DMS53 treated with DMSO at 0.1 percent for 48 hours (cell line): Measurements from ENCODE around the gene HOXD8.

Experiments
- DNase-seq: peaks from one replicate; lab custom pipeline; 2025; ENCODE audit not compliant: unreplicated experiment; lab: John Stamatoyannopoulos, UW

Gene HOXD8

DNA sequence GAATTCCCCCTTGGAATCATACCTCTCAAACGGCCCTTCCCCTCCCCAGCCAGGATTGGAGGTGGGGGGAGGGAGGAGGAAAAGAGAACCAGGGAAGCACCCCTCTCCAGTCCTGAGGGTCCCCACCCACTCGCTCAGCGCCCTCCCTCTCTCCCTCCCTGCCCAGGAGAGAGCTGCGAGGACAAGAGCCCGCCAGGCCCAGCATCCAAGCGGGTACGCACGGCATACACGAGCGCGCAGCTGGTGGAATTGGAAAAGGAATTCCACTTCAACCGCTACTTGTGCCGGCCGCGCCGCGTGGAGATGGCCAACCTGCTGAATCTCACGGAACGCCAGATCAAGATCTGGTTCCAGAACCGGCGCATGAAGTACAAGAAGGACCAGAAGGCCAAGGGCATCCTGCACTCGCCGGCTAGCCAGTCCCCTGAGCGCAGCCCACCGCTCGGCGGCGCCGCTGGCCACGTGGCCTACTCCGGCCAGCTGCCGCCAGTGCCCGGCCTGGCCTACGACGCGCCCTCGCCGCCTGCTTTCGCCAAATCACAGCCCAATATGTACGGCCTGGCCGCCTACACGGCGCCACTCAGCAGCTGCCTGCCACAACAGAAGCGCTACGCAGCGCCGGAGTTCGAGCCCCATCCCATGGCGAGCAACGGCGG, 42.0 kb downstream of the HOXD8 start:
- no peak for DNase-seq

DNA sequence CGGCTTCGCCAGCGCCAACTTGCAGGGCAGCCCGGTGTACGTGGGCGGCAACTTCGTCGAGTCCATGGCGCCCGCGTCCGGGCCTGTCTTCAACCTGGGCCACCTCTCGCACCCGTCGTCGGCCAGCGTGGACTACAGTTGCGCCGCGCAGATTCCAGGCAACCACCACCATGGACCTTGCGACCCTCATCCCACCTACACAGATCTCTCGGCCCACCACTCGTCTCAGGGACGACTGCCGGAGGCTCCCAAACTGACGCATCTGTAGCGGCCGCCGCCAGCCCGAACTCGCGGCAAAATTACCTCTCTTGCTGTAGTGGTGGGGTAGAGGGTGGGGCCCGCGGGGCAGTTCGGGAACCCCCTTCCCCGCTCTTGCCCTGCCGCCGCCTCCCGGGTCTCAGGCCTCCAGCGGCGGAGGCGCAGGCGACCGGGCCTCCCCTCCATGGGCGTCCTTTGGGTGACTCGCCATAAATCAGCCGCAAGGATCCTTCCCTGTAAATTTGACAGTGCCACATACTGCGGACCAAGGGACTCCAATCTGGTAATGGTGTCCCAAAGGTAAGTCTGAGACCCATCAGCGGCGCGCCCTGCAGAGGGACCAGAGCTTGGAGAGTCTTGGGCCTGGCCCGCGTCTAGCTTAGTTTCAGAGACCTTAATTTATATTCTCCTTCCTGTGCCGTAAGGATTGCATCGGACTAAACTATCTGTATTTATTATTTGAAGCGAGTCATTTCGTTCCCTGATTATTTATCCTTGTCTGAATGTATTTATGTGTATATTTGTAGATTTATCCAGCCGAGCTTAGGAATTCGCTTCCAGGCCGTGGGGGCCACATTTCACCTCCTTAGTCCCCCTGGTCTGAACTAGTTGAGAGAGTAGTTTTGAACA, 42.7 kb downstream of the HOXD8 start:
- no peak for DNase-seq

DNA sequence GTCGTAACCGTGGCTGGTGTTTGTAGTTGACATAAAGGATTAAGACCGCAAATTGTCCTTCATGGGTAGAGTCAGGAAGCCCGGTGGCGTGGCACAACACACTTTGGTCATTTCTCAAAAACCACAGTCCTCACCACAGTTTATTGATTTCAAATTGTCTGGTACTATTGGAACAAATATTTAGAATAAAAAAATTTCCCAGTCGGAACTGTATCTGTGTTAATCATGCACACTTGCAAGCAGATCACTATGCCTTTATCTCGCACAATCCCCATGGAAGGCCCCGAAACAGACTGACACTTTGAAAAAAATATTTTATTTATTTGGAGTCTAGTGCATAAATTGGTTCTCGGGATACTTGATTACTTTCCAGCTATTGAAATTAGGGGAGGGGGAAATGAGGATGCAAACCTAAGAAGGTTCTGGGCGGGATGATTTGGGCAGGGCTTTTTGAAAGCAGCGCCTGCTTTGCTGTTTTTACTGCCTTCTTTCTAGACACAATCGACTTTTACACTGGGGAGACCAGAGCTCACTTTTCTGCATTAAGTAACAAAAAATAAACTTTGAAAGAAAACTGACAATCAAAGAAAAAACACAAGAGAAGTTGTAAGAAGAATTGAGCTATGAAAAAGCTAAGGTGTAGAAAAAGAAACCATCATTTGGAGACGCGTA, 43.5 kb downstream of the HOXD8 start:
- no peak for DNase-seq

DNA sequence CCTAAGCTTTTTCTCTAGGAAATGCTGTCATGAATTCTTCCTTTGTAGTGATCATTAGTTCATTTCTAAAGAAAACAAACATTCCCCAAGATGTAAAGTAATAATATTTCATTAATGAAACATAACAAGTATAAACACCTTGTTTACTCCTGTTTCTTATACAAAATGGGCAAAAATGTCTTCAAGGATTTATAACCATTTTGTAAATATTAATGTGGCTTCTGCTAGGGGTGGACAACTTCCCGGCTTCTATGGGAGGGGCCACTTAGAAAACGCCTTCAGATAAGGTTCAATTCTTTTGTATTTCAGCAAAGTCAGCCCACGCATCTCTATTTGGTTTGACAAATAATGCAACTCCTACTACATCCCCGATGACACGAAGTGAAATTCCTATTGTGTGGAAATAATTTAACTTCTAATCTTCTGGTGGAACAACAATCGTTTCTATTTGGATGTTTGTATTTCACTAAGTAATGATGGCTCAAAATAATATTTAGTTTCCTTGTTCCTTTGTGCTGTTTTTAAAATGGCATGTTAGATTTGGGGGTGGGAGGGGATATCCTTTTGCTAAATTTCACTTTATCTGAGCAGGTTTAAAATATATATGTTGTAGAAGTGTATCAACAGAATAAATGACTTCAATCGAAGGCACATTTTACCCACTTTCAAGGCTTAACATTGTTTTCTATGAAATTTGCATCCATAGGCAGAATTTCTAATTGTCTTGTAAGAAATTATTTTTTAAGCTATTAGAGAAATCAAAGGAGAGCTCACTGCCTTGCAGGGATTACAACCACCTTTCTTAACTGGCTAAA, 44.3 kb downstream of the HOXD8 start:
- DNase-seq, result no peak

DNA sequence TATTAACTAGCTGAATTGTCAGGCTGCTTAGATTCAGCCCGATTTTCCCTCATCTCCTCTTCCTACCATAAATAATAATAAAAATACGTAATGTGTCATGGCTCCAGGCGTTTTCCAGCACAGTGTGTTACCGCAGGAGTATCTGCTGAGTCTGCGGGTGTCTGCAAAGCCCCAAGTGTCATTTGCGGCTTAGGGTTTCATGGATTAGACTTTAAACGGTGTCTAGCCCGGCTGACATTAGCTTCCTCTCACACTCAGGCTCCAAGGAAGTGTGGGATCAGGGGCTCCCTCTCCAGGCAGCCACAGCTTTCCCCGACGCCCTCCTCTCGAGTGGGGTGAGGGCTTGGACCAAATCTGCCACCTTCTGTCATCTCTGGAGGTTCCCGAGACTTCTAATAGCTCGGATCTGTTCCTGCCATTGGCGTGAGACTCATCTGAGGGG, 44.9 kb downstream of the HOXD8 start:
- DNase-seq, result peak; percentile 53

DNA sequence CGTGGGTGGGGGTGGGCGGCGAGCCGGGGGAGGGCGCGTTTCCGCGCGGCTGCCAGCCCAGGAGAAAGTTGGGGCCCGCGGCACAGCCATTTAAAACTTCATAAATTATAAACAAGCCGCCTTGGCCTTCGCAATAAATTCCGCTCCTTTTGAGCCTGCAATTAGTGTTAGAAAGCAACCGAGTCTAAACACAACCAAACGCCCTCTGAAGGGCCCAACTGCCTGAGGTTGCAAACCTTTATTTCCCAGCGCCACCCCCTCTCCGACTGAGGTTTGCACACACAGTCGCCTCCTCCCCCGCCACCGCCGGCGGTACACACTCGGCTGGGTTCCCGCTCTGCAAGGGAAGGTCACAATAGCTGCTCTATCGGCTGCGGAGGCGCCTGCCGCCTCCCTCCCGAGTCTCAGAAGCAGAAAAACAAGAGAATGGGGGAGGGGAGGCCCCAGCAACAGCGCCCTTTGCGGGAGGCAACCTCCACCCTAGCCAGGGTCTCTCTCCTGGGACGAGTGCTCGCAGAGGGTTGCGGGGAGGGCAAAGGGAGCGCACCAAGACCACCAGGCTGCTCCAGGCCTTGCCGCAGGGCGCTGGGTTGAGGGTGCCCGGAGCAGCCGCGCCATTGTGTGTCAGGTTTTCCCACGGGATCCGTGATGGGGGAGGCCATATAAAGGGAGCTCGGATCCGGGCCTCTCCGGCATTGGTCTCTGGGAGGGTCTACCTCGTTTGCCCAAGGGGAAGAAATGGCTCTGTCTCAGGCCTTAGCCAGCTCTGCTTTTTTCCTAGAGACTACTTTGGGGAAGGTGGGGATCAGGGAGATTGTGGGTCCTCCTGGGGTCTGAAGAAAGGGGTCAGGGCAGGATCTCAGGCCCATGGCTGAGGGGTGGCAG, 45.6 kb downstream of the HOXD8 start:
- DNase-seq, result no peak

DNA sequence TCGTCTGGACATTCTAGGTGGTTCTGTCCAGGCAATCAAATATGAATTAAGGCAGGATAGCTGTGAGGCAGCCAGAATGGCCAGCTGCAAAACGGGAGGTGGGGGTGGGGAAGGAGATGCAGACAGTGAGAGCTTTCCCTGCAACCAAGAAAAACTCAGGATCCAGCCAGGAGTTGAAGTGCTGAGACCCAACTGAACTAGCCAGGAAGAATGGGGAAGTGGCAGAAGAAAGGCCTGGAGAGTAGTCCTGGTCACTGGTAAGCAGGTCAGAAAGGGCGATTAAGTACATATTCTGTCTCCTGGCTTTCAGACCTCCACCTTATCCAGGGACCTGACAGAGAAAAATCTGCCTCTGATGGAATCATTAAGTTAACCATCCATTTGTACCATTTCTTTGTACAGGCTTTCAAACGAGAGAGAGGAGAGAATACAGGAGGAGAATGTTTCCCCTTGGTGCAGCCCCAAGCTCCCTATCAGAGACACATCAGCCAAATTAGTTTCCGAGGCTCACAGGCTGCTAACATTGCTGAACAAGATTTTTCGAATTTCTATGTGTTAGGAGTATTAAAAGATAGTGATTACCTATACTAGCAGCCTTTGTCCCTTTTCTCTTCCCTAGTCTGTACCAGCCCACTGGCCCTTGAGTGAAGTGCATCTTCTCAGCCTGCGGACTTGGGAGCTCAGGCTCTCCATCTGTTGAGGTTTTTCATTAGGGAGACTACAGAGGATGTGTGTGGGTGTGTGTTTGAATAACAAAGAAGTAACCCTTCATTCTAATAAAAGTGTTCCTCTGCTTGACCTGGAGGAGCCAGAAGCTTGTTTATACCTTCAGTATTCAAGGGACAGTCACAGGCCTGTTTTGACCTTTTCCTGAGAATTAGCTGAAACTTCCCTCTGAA, 46.5 kb downstream of the HOXD8 start:
- DNase-seq, result no peak

DNA sequence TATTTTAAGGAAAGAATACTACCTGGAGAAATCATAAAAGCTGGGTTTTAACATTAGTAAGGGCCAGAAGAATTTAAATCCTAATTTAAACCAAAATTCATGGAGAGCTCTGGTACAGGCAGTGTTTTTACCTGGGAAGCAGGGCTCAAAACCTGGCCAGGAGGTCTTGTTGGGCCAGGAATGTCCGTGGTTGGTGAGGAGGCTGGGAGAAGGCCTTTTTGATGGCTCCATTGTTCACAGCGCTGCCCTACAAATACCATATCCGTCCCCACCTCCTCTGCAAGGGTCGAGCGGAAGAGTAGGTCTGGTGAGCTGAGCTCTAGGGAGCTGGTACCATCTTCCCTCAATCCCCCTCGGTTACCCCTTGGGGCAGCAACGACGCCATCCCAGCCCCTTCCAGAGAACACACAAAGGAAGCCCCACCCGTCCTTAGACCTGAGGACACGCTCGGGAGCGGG, 48.1 kb downstream of the HOXD8 start:
- no peak for DNase-seq

DNA sequence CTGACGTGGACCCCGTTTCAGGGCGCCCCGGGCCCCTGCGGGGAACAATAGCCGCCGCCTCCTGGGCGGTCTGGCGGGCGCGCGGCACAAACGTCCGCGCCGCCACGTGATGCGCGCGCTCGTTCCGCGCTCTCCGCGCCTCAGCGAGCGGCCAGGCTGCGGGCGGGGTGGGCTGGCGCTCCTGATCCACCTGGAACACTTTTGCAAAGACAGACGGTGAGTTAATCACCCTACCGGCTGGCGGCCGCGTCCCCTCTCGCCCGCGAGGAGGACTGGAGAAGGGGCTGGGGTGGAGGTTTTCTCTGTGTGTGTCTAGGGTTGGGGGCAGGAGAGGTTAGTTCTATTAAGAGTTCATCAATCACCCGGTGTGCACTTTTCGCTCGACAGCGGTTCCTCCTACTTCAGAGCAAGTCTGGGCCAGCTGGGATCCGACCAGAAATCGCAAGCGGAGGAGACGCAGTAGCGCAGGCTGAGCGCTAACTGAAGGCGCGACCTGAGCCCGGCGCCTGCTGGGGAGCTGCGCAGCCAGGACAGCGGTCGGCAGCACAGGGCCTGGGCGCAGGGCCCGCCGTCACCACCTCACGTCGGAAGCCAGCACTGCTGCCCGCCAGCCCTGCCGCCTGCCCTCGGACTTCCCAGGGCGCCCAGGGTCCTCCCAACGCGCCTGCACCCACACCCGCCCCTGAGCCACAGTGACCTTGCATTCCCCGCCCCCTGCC, 48.7 kb downstream of the HOXD8 start:
- no peak for DNase-seq

DNA sequence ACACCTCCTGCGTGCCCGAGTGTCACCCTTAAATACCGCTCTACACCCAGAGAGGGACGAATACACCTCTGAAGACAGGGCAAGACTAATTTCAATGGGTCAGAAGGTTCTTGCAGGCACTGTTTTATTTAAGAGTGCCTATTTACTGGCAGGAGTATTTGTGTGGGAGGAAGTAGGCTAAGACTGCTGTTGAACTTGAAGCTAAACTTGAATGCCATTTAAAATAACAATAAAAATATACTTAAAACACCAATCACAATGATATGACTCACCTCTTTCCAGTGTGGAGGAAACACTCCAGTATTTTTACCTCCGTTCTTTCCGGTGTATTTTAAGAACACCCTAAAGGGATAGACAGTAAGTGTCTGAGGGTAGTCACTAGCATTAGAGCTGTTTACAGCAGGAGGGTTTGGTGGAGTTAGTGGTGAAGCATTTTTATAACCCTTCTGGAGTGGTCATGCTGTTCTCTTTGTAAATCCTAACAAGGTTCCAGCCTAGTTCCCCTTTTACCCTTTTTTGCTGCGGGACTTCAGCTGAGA, 49.3 kb downstream of the HOXD8 start:
- DNase-seq, result no peak

DNA sequence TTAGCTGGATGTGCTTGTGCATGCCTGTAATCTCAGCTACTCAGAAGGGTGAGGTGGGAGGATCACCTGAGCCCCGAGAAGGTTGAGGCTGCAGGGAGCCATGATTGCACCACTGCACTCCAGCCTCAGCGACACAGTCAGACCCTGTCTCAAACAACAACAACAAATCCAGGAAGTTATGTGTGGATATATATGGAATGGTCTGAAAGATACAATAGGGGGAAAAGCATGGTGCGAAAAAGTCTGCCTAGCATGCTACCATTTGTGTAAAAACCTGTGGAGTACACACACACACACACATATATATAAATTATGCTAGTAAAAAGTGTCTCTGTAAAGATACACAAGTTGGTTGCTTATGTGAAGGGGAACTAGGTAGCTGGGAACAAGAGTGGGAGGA, 52.0 kb downstream of the HOXD8 start:
- DNase-seq, result no peak
